WTC11 (cell line): ENCODE measurements around the gene CTH. TPM values are rescaled to one million over a fixed set of nuclear protein-coding genes. Genes with fewer than 3 reads are reported as not detected.
"Not testable (repeated sequence)": the region's sequence is repeated elsewhere in the genome, so short reads cannot be mapped to it uniquely, and the experiment has no call there.

Source experiments
- ATAC-seq: fragments of 200-7000 bp; cut with Tn5 transposase; 2 replicates; pipeline ENCODE4 v1.10.0; 2021; ENCODE audit warnings: mild to moderate bottlenecking, moderate library complexity
- CTCF ChIA-PET: fragments of 300-600 bp; sonication (Branson Sonifier 250); formaldehyde crosslinking; loops from one replicate; lab custom pipeline; 2021; ENCODE audit warnings: antibody characterized with exemption; lab: Charles Lee
- POLR2A ChIA-PET: fragments of 350-600 bp; sonication (Branson Sonifier 250); formaldehyde crosslinking; loops from one replicate; lab custom pipeline; 2021; ENCODE audit warnings: antibody characterized with exemption; lab: Charles Lee
- DNase-seq: peaks from one replicate; pipeline ENCODE4 v3.0.0; 2021; ENCODE audit warnings: low spot score
- H3K27ac Mint-ChIP-seq: 2 replicates; pipeline ENCODE4 v1.8.0; 2021; ENCODE audit warnings: mixed read lengths
- H3K27me3 Mint-ChIP-seq: 2 replicates; pipeline ENCODE4 v1.8.0; 2021; ENCODE audit warnings: low read depth, mild to moderate bottlenecking, moderate library complexity, mixed read lengths
- H3K36me3 Mint-ChIP-seq: 2 replicates; pipeline ENCODE4 v1.8.0; 2021; ENCODE audit warnings: mixed read lengths
- H3K4me1 Mint-ChIP-seq: 2 replicates; pipeline ENCODE4 v1.8.0; 2022; ENCODE audit warnings: mixed read lengths
- H3K4me3 Mint-ChIP-seq: 2 replicates; pipeline ENCODE4 v1.8.0; 2021; ENCODE audit warnings: mild to moderate bottlenecking, moderate library complexity, mixed read lengths
- H3K9me3 Mint-ChIP-seq: 2 replicates; pipeline ENCODE4 v1.8.0; 2021; ENCODE audit warnings: mixed read lengths
- AR ChIP-seq: fragments of 250-450 bp; sonication (Bioruptor Pico); IDR thresholded peaks from 2 replicates; pipeline ENCODE4 v1.9.0; 2021; ENCODE audit warnings: mild to moderate bottlenecking
- CBFB ChIP-seq: sonication (generic); formaldehyde crosslinking; IDR thresholded peaks from 2 replicates; pipeline ENCODE4 v1.8.1; 2022; ENCODE audit warnings: mild to moderate bottlenecking, low read depth, missing genetic modification reagents
- E2F5 ChIP-seq: sonication (generic); formaldehyde crosslinking; IDR thresholded peaks from 2 replicates; pipeline ENCODE4 v1.8.1; 2022; ENCODE audit warnings: mild to moderate bottlenecking, moderate library complexity, missing genetic modification reagents
- ESRRA ChIP-seq: sonication (generic); formaldehyde crosslinking; IDR thresholded peaks from 2 replicates; pipeline ENCODE4 v1.8.1; 2022; ENCODE audit warnings: mild to moderate bottlenecking, missing genetic modification reagents, borderline replicate concordance
- ETV6 ChIP-seq: sonication (generic); formaldehyde crosslinking; IDR thresholded peaks from 2 replicates; pipeline ENCODE4 v1.8.1; 2022; ENCODE audit warnings: mild to moderate bottlenecking, missing genetic modification reagents
- FOXP4 ChIP-seq: sonication (generic); formaldehyde crosslinking; IDR thresholded peaks from 2 replicates; pipeline ENCODE4 v1.8.0; 2022; ENCODE audit warnings: mild to moderate bottlenecking, missing genetic modification reagents
- GTF2I ChIP-seq: fragments of 250-450 bp; sonication (Bioruptor Pico); conservative IDR thresholded peaks from 2 replicates; pipeline ENCODE4 v1.4.0; 2021; ENCODE audit warnings: mild to moderate bottlenecking
- IRF1 ChIP-seq: sonication (generic); formaldehyde crosslinking; IDR thresholded peaks from 2 replicates; pipeline ENCODE4 v1.8.0; 2023; ENCODE audit warnings: missing genetic modification reagents
- NR1H2 ChIP-seq: sonication (generic); formaldehyde crosslinking; IDR thresholded peaks from 2 replicates; pipeline ENCODE4 v1.9.0; 2021; ENCODE audit warnings: mild to moderate bottlenecking, moderate library complexity, missing genetic modification reagents
- RELA ChIP-seq: sonication (generic); formaldehyde crosslinking; IDR thresholded peaks from 2 replicates; pipeline ENCODE4 v1.8.1; 2022; ENCODE audit warnings: missing genetic modification reagents, mild to moderate bottlenecking, borderline replicate concordance
- SMAD4 ChIP-seq: sonication (generic); formaldehyde crosslinking; IDR thresholded peaks from 2 replicates; pipeline ENCODE4 v1.8.0; 2022; ENCODE audit warnings: mild to moderate bottlenecking, missing genetic modification reagents
- SOX15 ChIP-seq: fragments of 250-450 bp; sonication (Bioruptor Pico); IDR thresholded peaks from 2 replicates; pipeline ENCODE4 v1.9.0; 2021; ENCODE audit warnings: mild to moderate bottlenecking
- STAT6 ChIP-seq: sonication (generic); formaldehyde crosslinking; conservative IDR thresholded peaks from 2 replicates; pipeline ENCODE4 v1.8.1; 2023; ENCODE audit warnings: mild to moderate bottlenecking, low read depth, missing genetic modification reagents, moderate library complexity
- TEAD1 ChIP-seq: sonication (generic); formaldehyde crosslinking; IDR thresholded peaks from 2 replicates; pipeline ENCODE4 v1.8.0; 2022; ENCODE audit warnings: mild to moderate bottlenecking, missing genetic modification reagents
- USF1 ChIP-seq: sonication (generic); formaldehyde crosslinking; IDR thresholded peaks from 2 replicates; pipeline ENCODE4 v1.8.0; 2022; ENCODE audit warnings: mild to moderate bottlenecking, missing genetic modification reagents
- ZNF121 ChIP-seq: sonication (generic); formaldehyde crosslinking; IDR thresholded peaks from 2 replicates; pipeline ENCODE4 v1.8.0; 2023; ENCODE audit warnings: missing genetic modification reagents
- ZNF138 ChIP-seq: sonication (generic); formaldehyde crosslinking; conservative IDR thresholded peaks from 2 replicates; pipeline ENCODE4 v1.8.1; 2022; ENCODE audit warnings: mild to moderate bottlenecking, moderate library complexity, missing genetic modification reagents
- ZNF232 ChIP-seq: sonication (generic); formaldehyde crosslinking; IDR thresholded peaks from 2 replicates; pipeline ENCODE4 v1.8.0; 2022; ENCODE audit warnings: mild to moderate bottlenecking, missing genetic modification reagents
- ZNF396 ChIP-seq: fragments of 250-450 bp; sonication (Bioruptor Pico); IDR thresholded peaks from 2 replicates; pipeline ENCODE4 v1.8.0; 2021; ENCODE audit warnings: mild to moderate bottlenecking, moderate library complexity, borderline replicate concordance
- ZNF416 ChIP-seq: fragments of 250-450 bp; sonication (Bioruptor Pico); IDR thresholded peaks from 2 replicates; pipeline ENCODE4 v1.9.0; 2021; ENCODE audit warnings: mild to moderate bottlenecking, inconsistent platforms
- total RNA-seq: library from RNA; stranded (reverse); gene quantifications from 3 replicates; pipeline ENCODE4 v1.2.3, GENCODE V29; 2021

Gene CTH
- total RNA-seq, 1 experiment from 2014 or later, result 27.8 TPM

- no peaks in the 10 kb centered on the region for H3K4me1 Mint-ChIP-seq
- DNase-seq (no peak), ATAC-seq (no peak)
- H3K27me3 Mint-ChIP-seq, result no peaks in the 10 kb centered on the region
- TF ChIP-seq USF1 (CRISPR knock-in tag) (no peak), ZNF121 (CRISPR knock-in tag) (no peak), AR (CRISPR knock-in tag) (no peak), ZNF396 (CRISPR knock-in tag) (no peak), IRF1 (no peak), RELA (no peak), ZNF232 (CRISPR knock-in tag) (no peak), ZNF138 (CRISPR knock-in tag) (no peak), STAT6 (CRISPR knock-in tag) (no peak), E2F5 (CRISPR knock-in tag) (no peak), ETV6 (CRISPR knock-in tag) (no peak), GTF2I (CRISPR knock-in tag) (no peak), SOX15 (CRISPR knock-in tag) (no peak), ZNF416 (CRISPR knock-in tag) (no peak), CBFB (CRISPR knock-in tag) (no peak)
- CTCF ChIA-PET, result no interaction called here
- no peak overlapping the region for H3K27ac Mint-ChIP-seq
- POLR2A ChIA-PET, result no interaction called here
- peaks cover 8% of the 10 kb centered on the region for H3K9me3 Mint-ChIP-seq
- peaks cover 3% of the 10 kb centered on the region for H3K36me3 Mint-ChIP-seq
- no peak overlapping the region for H3K4me3 Mint-ChIP-seq
Observed at GRCh38 chr1:70468180-70468579, 57.1 kb downstream of the CTH start.

- H3K4me1 Mint-ChIP-seq, CTCF ChIA-PET, ATAC-seq, H3K4me3 Mint-ChIP-seq, DNase-seq, H3K36me3 Mint-ChIP-seq, POLR2A ChIA-PET, H3K27ac Mint-ChIP-seq, H3K27me3 Mint-ChIP-seq, H3K9me3 Mint-ChIP-seq: not testable (repeated sequence)
Observed at GRCh38 chr1:70469184-70469583, 58.1 kb downstream of the CTH start.

GRCh38 chr1:70475023-70475422 lies 64.0 kb downstream of the CTH start:
- H3K27me3 Mint-ChIP-seq, result no peaks in the 10 kb centered on the region
- H3K27ac Mint-ChIP-seq, result no peak overlapping the region
- ChIA-PET POLR2A (no interaction called here), CTCF (no interaction called here)
- peaks cover 6% of the 10 kb centered on the region for H3K9me3 Mint-ChIP-seq
- H3K4me1 Mint-ChIP-seq, result no peaks in the 10 kb centered on the region
- no peak for ATAC-seq
- no peaks in the 10 kb centered on the region for H3K36me3 Mint-ChIP-seq
- TF ChIP-seq FOXP4 (CRISPR knock-in tag) (no peak), NR1H2 (no peak), ESRRA (CRISPR knock-in tag) (no peak), SMAD4 (no peak), TEAD1 (CRISPR knock-in tag) (no peak)
- no peak overlapping the region for H3K4me3 Mint-ChIP-seq
- DNase-seq, result no peak
